C4-2B (cell line): ENCODE measurements around the gene LDLRAD3.

Experiments
- H3K27ac ChIP-seq: fragments of 450-650 bp; 2 replicates; pipeline ENCODE4 v1.5.1; 2017
- ZFX ChIP-seq: fragments of 450-650 bp; IDR thresholded peaks from 2 replicates; pipeline ENCODE4 v1.6.1; 2017
- TF ChIP-seq, protein P1 (sequence below): fragments of 450-650 bp; conservative IDR thresholded peaks from 2 replicates; pipeline ENCODE4 v1.5.1; 2017; ENCODE audit warnings: mild to moderate bottlenecking

Gene LDLRAD3

GRCh38 chr11:36132940-36133339 is 189.1 kb downstream of the LDLRAD3 start:
- no peak for TF ChIP-seq ZFX
- TF ChIP-seq, protein P1, sequence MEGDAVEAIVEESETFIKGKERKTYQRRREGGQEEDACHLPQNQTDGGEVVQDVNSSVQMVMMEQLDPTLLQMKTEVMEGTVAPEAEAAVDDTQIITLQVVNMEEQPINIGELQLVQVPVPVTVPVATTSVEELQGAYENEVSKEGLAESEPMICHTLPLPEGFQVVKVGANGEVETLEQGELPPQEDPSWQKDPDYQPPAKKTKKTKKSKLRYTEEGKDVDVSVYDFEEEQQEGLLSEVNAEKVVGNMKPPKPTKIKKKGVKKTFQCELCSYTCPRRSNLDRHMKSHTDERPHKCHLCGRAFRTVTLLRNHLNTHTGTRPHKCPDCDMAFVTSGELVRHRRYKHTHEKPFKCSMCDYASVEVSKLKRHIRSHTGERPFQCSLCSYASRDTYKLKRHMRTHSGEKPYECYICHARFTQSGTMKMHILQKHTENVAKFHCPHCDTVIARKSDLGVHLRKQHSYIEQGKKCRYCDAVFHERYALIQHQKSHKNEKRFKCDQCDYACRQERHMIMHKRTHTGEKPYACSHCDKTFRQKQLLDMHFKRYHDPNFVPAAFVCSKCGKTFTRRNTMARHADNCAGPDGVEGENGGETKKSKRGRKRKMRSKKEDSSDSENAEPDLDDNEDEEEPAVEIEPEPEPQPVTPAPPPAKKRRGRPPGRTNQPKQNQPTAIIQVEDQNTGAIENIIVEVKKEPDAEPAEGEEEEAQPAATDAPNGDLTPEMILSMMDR = no peak
- H3K27ac ChIP-seq = no peak overlapping the region

GRCh38 chr11:36135076-36135475 is 191.2 kb downstream of the LDLRAD3 start:
- TF ChIP-seq, protein P1 = no peak
- no peak for TF ChIP-seq ZFX
- H3K27ac ChIP-seq = no peak overlapping the region

- H3K27ac ChIP-seq = no peak overlapping the region
- TF ChIP-seq, protein P1 = no peak
Measured at GRCh38 chr11:36139767-36140166, 195.9 kb downstream of the LDLRAD3 start.

DNA sequence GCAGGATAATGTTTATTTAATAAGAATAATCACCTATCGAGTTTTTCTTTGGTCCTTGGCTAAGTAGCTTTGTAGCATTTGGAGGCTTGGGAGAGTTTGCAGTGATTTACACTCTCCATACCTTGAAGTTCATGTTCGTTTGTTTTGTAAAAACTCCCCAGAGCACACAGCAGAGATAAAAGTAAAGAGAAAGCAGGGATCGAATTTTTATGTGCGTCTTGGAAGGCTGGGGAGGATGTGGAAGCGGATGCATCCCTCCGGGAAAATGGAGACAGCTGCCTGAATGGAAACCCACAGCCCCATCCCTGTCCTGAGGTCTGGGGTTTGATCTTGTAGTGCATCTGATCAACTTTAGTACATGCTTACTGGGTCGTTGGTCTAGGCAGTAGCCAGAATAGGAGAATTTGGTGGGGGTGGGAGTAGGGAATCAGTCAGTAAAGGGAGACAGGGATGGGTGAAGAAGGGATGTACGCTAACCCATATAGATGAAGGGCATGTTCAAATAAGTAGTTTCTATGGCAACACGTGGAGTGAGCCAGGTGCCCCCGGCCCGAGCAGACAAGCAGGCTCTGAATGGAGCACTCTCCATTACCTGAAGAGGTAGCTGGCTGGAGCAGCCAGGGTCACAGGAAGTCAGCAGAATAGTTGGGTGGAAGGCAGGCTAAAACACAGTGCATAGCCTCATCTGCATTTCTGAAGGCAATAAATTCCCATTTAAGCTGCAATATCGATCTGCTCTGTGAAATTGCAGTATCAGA is 197.5 kb downstream of the LDLRAD3 start:
- TF ChIP-seq, protein P1 = no peak
- TF ChIP-seq ZFX = no peak
- H3K27ac ChIP-seq = no peak overlapping the region

DNA sequence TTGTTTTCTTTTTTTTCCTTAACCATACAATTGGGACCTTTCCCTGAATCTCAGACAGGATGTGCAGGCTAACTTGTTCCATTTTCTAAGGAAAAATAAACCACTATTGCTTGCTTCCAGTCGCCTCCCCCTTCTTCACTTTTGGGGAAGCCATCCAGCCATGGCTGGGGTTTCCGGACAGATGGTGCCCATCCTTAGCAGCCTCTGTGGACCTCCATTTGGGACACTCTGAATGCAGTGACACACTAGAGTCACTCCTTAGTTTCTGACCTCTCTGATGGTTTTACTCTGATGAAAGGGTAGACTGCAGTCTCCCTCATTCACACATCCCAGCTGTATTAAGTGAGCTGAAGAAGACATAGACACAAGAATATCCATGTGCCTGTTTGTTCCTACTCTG is 198.1 kb downstream of the LDLRAD3 start:
- no peak overlapping the region for H3K27ac ChIP-seq
- TF ChIP-seq ZFX = no peak
- TF ChIP-seq, protein P1 = no peak

DNA sequence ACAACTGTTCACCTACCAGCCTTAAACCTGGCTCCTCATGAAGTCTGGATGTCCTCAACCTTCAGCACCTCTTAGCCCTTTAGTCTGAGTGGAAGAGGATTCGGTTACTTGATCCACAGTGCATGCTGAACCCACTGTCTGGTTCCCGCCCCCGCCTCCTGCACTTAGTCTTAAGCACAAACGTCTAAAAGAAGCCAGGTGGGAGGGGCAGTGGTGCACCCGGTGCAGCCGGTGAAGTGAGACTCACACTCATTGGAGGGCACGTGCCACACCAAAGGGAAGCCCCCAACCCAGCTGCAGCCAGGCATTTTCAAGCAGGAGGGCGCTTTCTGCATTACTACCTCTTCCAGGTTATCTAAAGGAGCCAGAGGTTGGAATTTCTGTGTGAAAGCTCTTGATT is 198.6 kb downstream of the LDLRAD3 start:
- TF ChIP-seq, protein P1 = no peak
- TF ChIP-seq ZFX = no peak
- H3K27ac ChIP-seq = no peak overlapping the region

GRCh38 chr11:36142879-36143278 is 199.0 kb downstream of the LDLRAD3 start:
- H3K27ac ChIP-seq = no peak overlapping the region
- TF ChIP-seq ZFX = no peak
- TF ChIP-seq, protein P1 = no peak
